ENCODE data around the gene NOL7. TPM values are rescaled to one million over a fixed set of nuclear protein-coding genes. Genes with fewer than 3 reads are reported as not detected.

Gene NOL7
- total RNA-seq, 1 experiment from 2014 or later = 96.0 TPM

- H3K36me3 ChIP-seq (ENCODE audit: insufficient read depth, low read length) = peaks cover 42% of the 10 kb centered on the region; the same call in 1 of the 2 replicates
- DNase-seq = peak; percentile 85
- no peak overlapping the region for H3K4me2 ChIP-seq (ENCODE audit: low read depth, low read length, poor library complexity, severe bottlenecking)
- H3K4me1 ChIP-seq (ENCODE audit: low read length) = peaks cover 6% of the 10 kb centered on the region
- H4K20me1 ChIP-seq (ENCODE audit: insufficient read depth, low read depth, low read length) = no peaks in the 10 kb centered on the region
- H3K79me2 ChIP-seq (ENCODE audit: low read length) = no peaks in the 10 kb centered on the region
- H3K9me2 ChIP-seq (replicated peaks; ENCODE audit: insufficient read depth, low read length) = no peaks in the 10 kb centered on the region
- no peak overlapping the region for H3K9ac ChIP-seq (ENCODE audit: low read length)
- H2AFZ ChIP-seq (ENCODE audit: low read length) = no peak overlapping the region
- no peaks in the 10 kb centered on the region for H3K9me3 ChIP-seq (ENCODE audit: low read length)
- no peaks in the 10 kb centered on the region for H3K27me3 ChIP-seq (ENCODE audit: low read length)
- H3K27ac ChIP-seq (ENCODE audit: low read length) = no peak overlapping the region
- H3K4me3 ChIP-seq (ENCODE audit: low read length) = no peak overlapping the region
Measured at GRCh38 chr6:13624871-13625288, 9.7 kb downstream of the NOL7 start.

- H3K36me3 ChIP-seq (ENCODE audit: insufficient read depth, low read length) = peaks cover 3% of the 10 kb centered on the region; the same call in 1 of the 2 replicates
Measured at GRCh38 chr6:13629459-13630116, 14.5 kb downstream of the NOL7 start.

GRCh38 chr6:13630499-13630898 is 15.4 kb downstream of the NOL7 start:
- Histone ChIP-seq H3K36me3 (ENCODE audit: insufficient read depth, low read length) (peaks cover 3% of the 10 kb centered on the region; the same call in 1 of the 2 replicates), H3K27me3 (ENCODE audit: low read length) (no peaks in the 10 kb centered on the region), H3K9me2 (replicated peaks; ENCODE audit: insufficient read depth, low read length) (no peaks in the 10 kb centered on the region), H4K20me1 (ENCODE audit: insufficient read depth, low read depth, low read length) (no peaks in the 10 kb centered on the region), H3K4me3 (ENCODE audit: low read length) (no peak overlapping the region), H2AFZ (ENCODE audit: low read length) (no peak overlapping the region), H3K4me1 (ENCODE audit: low read length) (peaks cover 13% of the 10 kb centered on the region), H3K4me2 (ENCODE audit: low read depth, low read length, poor library complexity, severe bottlenecking) (no peak overlapping the region), H3K9ac (ENCODE audit: low read length) (no peak overlapping the region), H3K9me3 (ENCODE audit: low read length) (no peaks in the 10 kb centered on the region), H3K27ac (ENCODE audit: low read length) (peak overlapping the region; percentile 47), H3K79me2 (ENCODE audit: low read length) (no peaks in the 10 kb centered on the region)
- no peak for DNase-seq

More at GRCh38 chr6:13629459-13630116, 14.5 kb downstream of the NOL7 start:
- H2AFZ ChIP-seq (ENCODE audit: low read length) = no peak overlapping the region
- H3K9me3 ChIP-seq (ENCODE audit: low read length) = no peaks in the 10 kb centered on the region
- peaks cover 13% of the 10 kb centered on the region for H3K4me1 ChIP-seq (ENCODE audit: low read length)
- no peak overlapping the region for H3K9ac ChIP-seq (ENCODE audit: low read length)
- peak; percentile 66 for DNase-seq
- no peak overlapping the region for H3K4me3 ChIP-seq (ENCODE audit: low read length)
- H3K4me2 ChIP-seq (ENCODE audit: low read depth, low read length, poor library complexity, severe bottlenecking) = peak overlapping the region; percentile 12
- no peaks in the 10 kb centered on the region for H3K9me2 ChIP-seq (replicated peaks; ENCODE audit: insufficient read depth, low read length)
- no peaks in the 10 kb centered on the region for H3K27me3 ChIP-seq (ENCODE audit: low read length)
- no peaks in the 10 kb centered on the region for H4K20me1 ChIP-seq (ENCODE audit: insufficient read depth, low read depth, low read length)
- H3K79me2 ChIP-seq (ENCODE audit: low read length) = no peaks in the 10 kb centered on the region
- peak overlapping the region; percentile 47 for H3K27ac ChIP-seq (ENCODE audit: low read length)

GRCh38 chr6:13633343-13633742 is 18.2 kb downstream of the NOL7 start:
- Histone ChIP-seq H3K79me2 (ENCODE audit: low read length) (0 out of 2 replicates have a peak, but pooled peaks cover 3% of the 10 kb centered on the region), H3K9me2 (replicated peaks; ENCODE audit: insufficient read depth, low read length) (no peaks in the 10 kb centered on the region), H3K27ac (ENCODE audit: low read length) (no peak overlapping the region), H2AFZ (ENCODE audit: low read length) (no peak overlapping the region), H4K20me1 (ENCODE audit: insufficient read depth, low read depth, low read length) (no peaks in the 10 kb centered on the region), H3K4me2 (ENCODE audit: low read depth, low read length, poor library complexity, severe bottlenecking) (no peak overlapping the region), H3K27me3 (ENCODE audit: low read length) (no peaks in the 10 kb centered on the region), H3K4me1 (ENCODE audit: low read length) (peaks cover 40% of the 10 kb centered on the region), H3K9ac (ENCODE audit: low read length) (no peak overlapping the region), H3K9me3 (ENCODE audit: low read length) (no peaks in the 10 kb centered on the region), H3K4me3 (ENCODE audit: low read length) (no peak overlapping the region), H3K36me3 (ENCODE audit: insufficient read depth, low read length) (peaks cover 7% of the 10 kb centered on the region; the same call in 1 of the 2 replicates)
- DNase-seq = no peak

- Histone ChIP-seq H3K36me3 (ENCODE audit: insufficient read depth, low read length) (peaks cover 7% of the 10 kb centered on the region; the same call in 1 of the 2 replicates), H3K27me3 (ENCODE audit: low read length) (no peaks in the 10 kb centered on the region), H3K9ac (ENCODE audit: low read length) (peak overlapping the region; percentile 20; the same call in 1 of the 2 replicates), H3K79me2 (ENCODE audit: low read length) (0 out of 2 replicates have a peak, but pooled peaks cover 3% of the 10 kb centered on the region), H3K4me3 (ENCODE audit: low read length) (peak overlapping the region; percentile 20; the same call in 1 of the 2 replicates), H3K4me2 (ENCODE audit: low read depth, low read length, poor library complexity, severe bottlenecking) (peak overlapping the region; percentile 57), H3K9me3 (ENCODE audit: low read length) (no peaks in the 10 kb centered on the region), H2AFZ (ENCODE audit: low read length) (peak overlapping the region; percentile 18; the same call in 1 of the 2 replicates), H3K27ac (ENCODE audit: low read length) (peak overlapping the region; percentile 61), H3K9me2 (replicated peaks; ENCODE audit: insufficient read depth, low read length) (no peaks in the 10 kb centered on the region), H4K20me1 (ENCODE audit: insufficient read depth, low read depth, low read length) (no peaks in the 10 kb centered on the region), H3K4me1 (ENCODE audit: low read length) (peaks cover 27% of the 10 kb centered on the region)
- no peak for DNase-seq
Measured at GRCh38 chr6:13635948-13636658, 21.0 kb downstream of the NOL7 start.

GRCh38 chr6:13638014-13638413 is 22.9 kb downstream of the NOL7 start:
- H3K4me3 ChIP-seq (ENCODE audit: low read length) = no peak overlapping the region
- no peak overlapping the region for H3K27ac ChIP-seq (ENCODE audit: low read length)
- no peak overlapping the region for H2AFZ ChIP-seq (ENCODE audit: low read length)
- H3K9ac ChIP-seq (ENCODE audit: low read length) = no peak overlapping the region
- no peaks in the 10 kb centered on the region for H3K9me3 ChIP-seq (ENCODE audit: low read length)
- H4K20me1 ChIP-seq (ENCODE audit: insufficient read depth, low read depth, low read length) = no peaks in the 10 kb centered on the region
- no peaks in the 10 kb centered on the region for H3K27me3 ChIP-seq (ENCODE audit: low read length)
- no peaks in the 10 kb centered on the region for H3K9me2 ChIP-seq (replicated peaks; ENCODE audit: insufficient read depth, low read length)
- H3K4me1 ChIP-seq (ENCODE audit: low read length) = peaks cover 27% of the 10 kb centered on the region
- H3K36me3 ChIP-seq (ENCODE audit: insufficient read depth, low read length) = 0 out of 2 replicates have a peak, but pooled peaks cover 4% of the 10 kb centered on the region
- 0 out of 2 replicates have a peak, but pooled peaks cover 3% of the 10 kb centered on the region for H3K79me2 ChIP-seq (ENCODE audit: low read length)
- no peak for DNase-seq
- no peak overlapping the region for H3K4me2 ChIP-seq (ENCODE audit: low read depth, low read length, poor library complexity, severe bottlenecking)

GRCh38 chr6:13638626-13639025 is 23.5 kb downstream of the NOL7 start:
- H3K9ac ChIP-seq (ENCODE audit: low read length) = no peak overlapping the region
- peaks cover 27% of the 10 kb centered on the region for H3K4me1 ChIP-seq (ENCODE audit: low read length)
- no peaks in the 10 kb centered on the region for H3K27me3 ChIP-seq (ENCODE audit: low read length)
- H3K79me2 ChIP-seq (ENCODE audit: low read length) = 0 out of 2 replicates have a peak, but pooled peaks cover 3% of the 10 kb centered on the region
- H3K9me2 ChIP-seq (replicated peaks; ENCODE audit: insufficient read depth, low read length) = no peaks in the 10 kb centered on the region
- H3K9me3 ChIP-seq (ENCODE audit: low read length) = no peaks in the 10 kb centered on the region
- H2AFZ ChIP-seq (ENCODE audit: low read length) = no peak overlapping the region
- no peak overlapping the region for H3K27ac ChIP-seq (ENCODE audit: low read length)
- DNase-seq = no peak
- no peak overlapping the region for H3K4me2 ChIP-seq (ENCODE audit: low read depth, low read length, poor library complexity, severe bottlenecking)
- H3K36me3 ChIP-seq (ENCODE audit: insufficient read depth, low read length) = 0 out of 2 replicates have a peak, but pooled peaks cover 4% of the 10 kb centered on the region
- H3K4me3 ChIP-seq (ENCODE audit: low read length) = no peak overlapping the region
- no peaks in the 10 kb centered on the region for H4K20me1 ChIP-seq (ENCODE audit: insufficient read depth, low read depth, low read length)

GRCh38 chr6:13641315-13641714 is 26.2 kb downstream of the NOL7 start:
- Histone ChIP-seq H3K36me3 (ENCODE audit: insufficient read depth, low read length) (peaks cover 7% of the 10 kb centered on the region; the same call in 1 of the 2 replicates), H2AFZ (ENCODE audit: low read length) (no peak overlapping the region), H3K79me2 (ENCODE audit: low read length) (0 out of 2 replicates have a peak, but pooled peaks cover under 1% of the 10 kb centered on the region), H3K4me1 (ENCODE audit: low read length) (peaks cover 19% of the 10 kb centered on the region), H3K27me3 (ENCODE audit: low read length) (no peaks in the 10 kb centered on the region), H3K9me2 (replicated peaks; ENCODE audit: insufficient read depth, low read length) (no peaks in the 10 kb centered on the region), H3K4me2 (ENCODE audit: low read depth, low read length, poor library complexity, severe bottlenecking) (no peak overlapping the region), H3K27ac (ENCODE audit: low read length) (no peak overlapping the region), H3K9me3 (ENCODE audit: low read length) (no peaks in the 10 kb centered on the region), H3K9ac (ENCODE audit: low read length) (no peak overlapping the region), H4K20me1 (ENCODE audit: insufficient read depth, low read depth, low read length) (no peaks in the 10 kb centered on the region), H3K4me3 (ENCODE audit: low read length) (no peak overlapping the region)
- DNase-seq = no peak

All from Karpas-422 (cell line).